ENCODE measurements around the gene TASP1.
"Not testable (repeated sequence)": the region's sequence is repeated elsewhere in the genome, so short reads cannot be mapped to it uniquely, and the experiment has no call there.

Gene TASP1

GRCh38 chr20:13671512-13671911 lies 32.8 kb upstream of the TASP1 start:
- no peak overlapping the region for H3K4me2 ChIP-seq (ENCODE audit: low read length)
- H3K9me3 ChIP-seq (replicated peaks; ENCODE audit: low read length), result no peaks in the 10 kb centered on the region
- H3K4me3 ChIP-seq (ENCODE audit: low read length), result no peak overlapping the region
- peaks cover 15% of the 10 kb centered on the region for H3K4me1 ChIP-seq (ENCODE audit: control insufficient read depth, insufficient read depth, low read length)
- no peak overlapping the region for H3K9ac ChIP-seq (ENCODE audit: low read depth, low read length)
- H3K27me3 ChIP-seq (ENCODE audit: control insufficient read depth, insufficient read depth, low read length), result peaks cover 3% of the 10 kb centered on the region
- H3K36me3 ChIP-seq (ENCODE audit: insufficient read depth, low read length), result no peaks in the 10 kb centered on the region

GRCh38 chr20:13670160-13670559 lies 31.4 kb upstream of the TASP1 start:
- Histone ChIP-seq H3K4me2 (ENCODE audit: low read length) (no peak overlapping the region), H3K4me3 (ENCODE audit: low read length) (no peak overlapping the region), H3K27me3 (ENCODE audit: control insufficient read depth, insufficient read depth, low read length) (peaks cover 9% of the 10 kb centered on the region), H3K4me1 (ENCODE audit: control insufficient read depth, insufficient read depth, low read length) (peaks cover 15% of the 10 kb centered on the region), H3K9me3 (replicated peaks; ENCODE audit: low read length) (no peaks in the 10 kb centered on the region), H3K36me3 (ENCODE audit: insufficient read depth, low read length) (no peaks in the 10 kb centered on the region), H3K9ac (ENCODE audit: low read depth, low read length) (no peak overlapping the region)

- Histone ChIP-seq H3K4me1 (ENCODE audit: control insufficient read depth, insufficient read depth, low read length) (no peaks in the 10 kb centered on the region), H3K27me3 (ENCODE audit: control insufficient read depth, insufficient read depth, low read length) (peaks cover 22% of the 10 kb centered on the region), H3K4me2 (ENCODE audit: low read length) (no peak overlapping the region), H3K9me3 (replicated peaks; ENCODE audit: low read length) (no peaks in the 10 kb centered on the region), H3K4me3 (ENCODE audit: low read length) (no peak overlapping the region), H3K36me3 (ENCODE audit: insufficient read depth, low read length) (no peaks in the 10 kb centered on the region), H3K9ac (ENCODE audit: low read depth, low read length) (no peak overlapping the region)
These were observed 27.1 kb upstream of the TASP1 start for GRCh38 chr20:13665709-13666395.

DNA sequence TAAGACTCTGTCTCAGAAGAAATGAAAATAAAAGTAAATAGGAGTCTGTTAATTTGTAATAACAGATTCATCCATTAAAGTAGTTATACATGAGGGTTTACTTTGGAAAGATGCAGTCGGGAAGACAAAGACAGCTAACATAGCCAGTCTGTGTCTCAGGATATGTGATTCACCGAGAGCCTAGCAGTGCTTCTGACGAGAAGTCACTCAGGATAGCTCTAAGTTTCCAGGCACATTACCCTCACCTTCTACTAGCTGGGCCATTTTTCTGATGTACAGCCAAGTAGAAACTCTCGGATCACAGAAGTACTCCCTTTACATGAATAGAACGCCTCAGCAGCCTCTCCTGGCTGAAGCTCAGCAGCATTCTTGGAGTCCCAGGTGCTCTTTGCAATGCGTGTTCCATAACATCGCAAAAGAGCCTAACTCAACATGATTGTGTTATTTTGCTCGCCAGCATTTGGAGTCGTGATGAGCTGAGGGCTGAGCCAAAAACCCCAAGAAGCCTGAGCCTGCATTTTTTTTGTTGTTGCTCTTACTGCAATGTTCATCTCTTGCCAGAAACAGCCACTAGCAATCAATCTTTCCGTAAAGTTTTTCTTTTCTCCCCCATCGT lies 22.4 kb upstream of the TASP1 start:
- Histone ChIP-seq H3K9ac (ENCODE audit: low read depth, low read length) (no peak overlapping the region), H3K4me3 (ENCODE audit: low read length) (no peak overlapping the region), H3K4me2 (ENCODE audit: low read length) (no peak overlapping the region), H3K4me1 (ENCODE audit: control insufficient read depth, insufficient read depth, low read length) (no peaks in the 10 kb centered on the region), H3K36me3 (ENCODE audit: insufficient read depth, low read length) (no peaks in the 10 kb centered on the region), H3K27me3 (ENCODE audit: control insufficient read depth, insufficient read depth, low read length) (peaks cover 24% of the 10 kb centered on the region), H3K9me3 (replicated peaks; ENCODE audit: low read length) (no peaks in the 10 kb centered on the region)

GRCh38 chr20:13659288-13659687 lies 20.6 kb upstream of the TASP1 start:
- Histone ChIP-seq H3K27me3 (ENCODE audit: control insufficient read depth, insufficient read depth, low read length) (peaks cover 24% of the 10 kb centered on the region), H3K9ac (ENCODE audit: low read depth, low read length) (no peak overlapping the region), H3K4me2 (ENCODE audit: low read length) (no peak overlapping the region), H3K4me3 (ENCODE audit: low read length) (no peak overlapping the region), H3K9me3 (replicated peaks; ENCODE audit: low read length) (no peaks in the 10 kb centered on the region), H3K4me1 (ENCODE audit: control insufficient read depth, insufficient read depth, low read length) (no peaks in the 10 kb centered on the region), H3K36me3 (ENCODE audit: insufficient read depth, low read length) (no peaks in the 10 kb centered on the region)

DNA sequence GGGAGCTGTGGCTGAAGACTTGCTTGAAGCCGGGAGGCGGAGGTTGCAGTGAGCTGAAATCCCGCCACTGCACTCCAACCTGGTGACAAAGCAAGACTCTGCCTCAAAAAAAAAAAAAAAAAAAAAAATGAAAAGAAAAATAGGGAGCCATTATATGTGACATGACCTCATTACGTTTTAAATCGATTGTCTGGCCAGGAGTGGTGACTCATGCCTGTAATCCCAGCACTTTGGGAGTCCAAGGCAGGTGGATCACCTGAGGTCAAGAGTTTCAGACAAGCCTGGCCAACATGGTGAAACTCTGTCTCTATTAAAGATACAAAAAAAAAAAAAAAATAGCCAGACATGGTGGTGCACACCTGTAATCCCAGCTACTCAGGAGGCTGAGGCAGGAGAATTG lies 19.3 kb upstream of the TASP1 start:
- H3K36me3 ChIP-seq (ENCODE audit: insufficient read depth, low read length); H3K9ac ChIP-seq (ENCODE audit: low read depth, low read length); H3K4me2 ChIP-seq (ENCODE audit: low read length); H3K4me3 ChIP-seq (ENCODE audit: low read length); H3K4me1 ChIP-seq (ENCODE audit: control insufficient read depth, insufficient read depth, low read length); H3K9me3 ChIP-seq (replicated peaks; ENCODE audit: low read length): not testable (repeated sequence)
- peaks cover 24% of the 10 kb centered on the region for H3K27me3 ChIP-seq (ENCODE audit: control insufficient read depth, insufficient read depth, low read length)

GRCh38 chr20:13656721-13657368 lies 18.1 kb upstream of the TASP1 start:
- H3K27me3 ChIP-seq (ENCODE audit: control insufficient read depth, insufficient read depth, low read length), result peaks cover 17% of the 10 kb centered on the region
- H3K4me3 ChIP-seq (ENCODE audit: low read length), result no peak overlapping the region
- no peaks in the 10 kb centered on the region for H3K4me1 ChIP-seq (ENCODE audit: control insufficient read depth, insufficient read depth, low read length)
- no peaks in the 10 kb centered on the region for H3K9me3 ChIP-seq (replicated peaks; ENCODE audit: low read length)
- no peak overlapping the region for H3K9ac ChIP-seq (ENCODE audit: low read depth, low read length)
- no peaks in the 10 kb centered on the region for H3K36me3 ChIP-seq (ENCODE audit: insufficient read depth, low read length)
- H3K4me2 ChIP-seq (ENCODE audit: low read length), result no peak overlapping the region

GRCh38 chr20:13654463-13655023 lies 15.8 kb upstream of the TASP1 start:
- no peak overlapping the region for H3K4me2 ChIP-seq (ENCODE audit: low read length)
- H3K4me3 ChIP-seq (ENCODE audit: low read length), result no peak overlapping the region
- no peaks in the 10 kb centered on the region for H3K9me3 ChIP-seq (replicated peaks; ENCODE audit: low read length)
- no peaks in the 10 kb centered on the region for H3K4me1 ChIP-seq (ENCODE audit: control insufficient read depth, insufficient read depth, low read length)
- no peaks in the 10 kb centered on the region for H3K36me3 ChIP-seq (ENCODE audit: insufficient read depth, low read length)
- no peak overlapping the region for H3K9ac ChIP-seq (ENCODE audit: low read depth, low read length)
- peaks cover 11% of the 10 kb centered on the region for H3K27me3 ChIP-seq (ENCODE audit: control insufficient read depth, insufficient read depth, low read length)

- H3K9me3 ChIP-seq (replicated peaks; ENCODE audit: low read length), result no peaks in the 10 kb centered on the region
These were observed 11.7 kb upstream of the TASP1 start for GRCh38 chr20:13650474-13650873.

GRCh38 chr20:13648291-13649228 lies 9.8 kb upstream of the TASP1 start:
- Histone ChIP-seq H3K9me3 (replicated peaks; ENCODE audit: low read length) (no peaks in the 10 kb centered on the region), H3K27me3 (ENCODE audit: control insufficient read depth, insufficient read depth, low read length) (peaks cover 11% of the 10 kb centered on the region), H3K4me3 (ENCODE audit: low read length) (no peak overlapping the region), H3K9ac (ENCODE audit: low read depth, low read length) (no peak overlapping the region), H3K4me1 (ENCODE audit: control insufficient read depth, insufficient read depth, low read length) (no peaks in the 10 kb centered on the region), H3K4me2 (ENCODE audit: low read length) (no peak overlapping the region), H3K36me3 (ENCODE audit: insufficient read depth, low read length) (no peaks in the 10 kb centered on the region)

More at GRCh38 chr20:13650474-13650873, 11.7 kb upstream of the TASP1 start:
- no peaks in the 10 kb centered on the region for H3K4me1 ChIP-seq (ENCODE audit: control insufficient read depth, insufficient read depth, low read length)
- no peak overlapping the region for H3K4me3 ChIP-seq (ENCODE audit: low read length)
- H3K36me3 ChIP-seq (ENCODE audit: insufficient read depth, low read length), result no peaks in the 10 kb centered on the region
- H3K9ac ChIP-seq (ENCODE audit: low read depth, low read length), result no peak overlapping the region
- H3K4me2 ChIP-seq (ENCODE audit: low read length), result no peak overlapping the region
- peaks cover 18% of the 10 kb centered on the region for H3K27me3 ChIP-seq (ENCODE audit: control insufficient read depth, insufficient read depth, low read length)

- H3K4me1 ChIP-seq (ENCODE audit: control insufficient read depth, insufficient read depth, low read length), result peaks cover 3% of the 10 kb centered on the region
- H3K36me3 ChIP-seq (ENCODE audit: insufficient read depth, low read length), result no peaks in the 10 kb centered on the region
- no peaks in the 10 kb centered on the region for H3K9me3 ChIP-seq (replicated peaks; ENCODE audit: low read length)
- no peak overlapping the region for H3K4me2 ChIP-seq (ENCODE audit: low read length)
- no peak overlapping the region for H3K4me3 ChIP-seq (ENCODE audit: low read length)
- peaks cover 29% of the 10 kb centered on the region for H3K27me3 ChIP-seq (ENCODE audit: control insufficient read depth, insufficient read depth, low read length)
- H3K9ac ChIP-seq (ENCODE audit: low read depth, low read length), result no peak overlapping the region
These were observed 5.3 kb upstream of the TASP1 start for GRCh38 chr20:13644010-13644409.
